ENCODE data around the gene DNAH17.
"Not testable (repeated sequence)": the region's sequence is repeated elsewhere in the genome, so short reads cannot be mapped to it uniquely, and the experiment has no call there.

The DNAH17 gene

GRCh38 chr17:78514521-78514920 lies 62.7 kb downstream of the DNAH17 start:
- DNase-seq, result no peak

GRCh38 chr17:78512976-78513375 lies 64.2 kb downstream of the DNAH17 start:
- DNase-seq, result no peak

- DNase-seq, result no peak
These were observed 66.8 kb downstream of the DNAH17 start for GRCh38 chr17:78510141-78511075.

DNA sequence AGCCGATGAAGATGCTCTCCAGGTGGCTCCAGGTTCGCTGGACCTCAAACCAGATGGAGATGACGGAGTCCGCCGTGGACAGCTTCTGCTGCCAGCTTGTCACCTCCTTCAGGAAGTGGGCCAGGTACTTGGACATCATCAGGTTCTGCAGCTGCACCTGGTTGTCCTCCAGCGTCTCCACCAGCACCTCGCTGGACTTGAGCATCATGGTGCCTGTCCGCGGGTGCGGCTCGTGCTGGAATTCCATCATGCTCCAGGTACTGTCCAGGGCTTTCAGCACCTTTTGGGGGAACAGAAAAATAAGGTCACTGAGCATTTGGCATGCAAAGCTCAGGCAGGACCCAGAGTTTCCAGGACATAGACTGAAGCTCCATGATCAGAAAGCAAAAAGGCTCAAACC lies 69.7 kb downstream of the DNAH17 start:
- no peak for DNase-seq

DNA sequence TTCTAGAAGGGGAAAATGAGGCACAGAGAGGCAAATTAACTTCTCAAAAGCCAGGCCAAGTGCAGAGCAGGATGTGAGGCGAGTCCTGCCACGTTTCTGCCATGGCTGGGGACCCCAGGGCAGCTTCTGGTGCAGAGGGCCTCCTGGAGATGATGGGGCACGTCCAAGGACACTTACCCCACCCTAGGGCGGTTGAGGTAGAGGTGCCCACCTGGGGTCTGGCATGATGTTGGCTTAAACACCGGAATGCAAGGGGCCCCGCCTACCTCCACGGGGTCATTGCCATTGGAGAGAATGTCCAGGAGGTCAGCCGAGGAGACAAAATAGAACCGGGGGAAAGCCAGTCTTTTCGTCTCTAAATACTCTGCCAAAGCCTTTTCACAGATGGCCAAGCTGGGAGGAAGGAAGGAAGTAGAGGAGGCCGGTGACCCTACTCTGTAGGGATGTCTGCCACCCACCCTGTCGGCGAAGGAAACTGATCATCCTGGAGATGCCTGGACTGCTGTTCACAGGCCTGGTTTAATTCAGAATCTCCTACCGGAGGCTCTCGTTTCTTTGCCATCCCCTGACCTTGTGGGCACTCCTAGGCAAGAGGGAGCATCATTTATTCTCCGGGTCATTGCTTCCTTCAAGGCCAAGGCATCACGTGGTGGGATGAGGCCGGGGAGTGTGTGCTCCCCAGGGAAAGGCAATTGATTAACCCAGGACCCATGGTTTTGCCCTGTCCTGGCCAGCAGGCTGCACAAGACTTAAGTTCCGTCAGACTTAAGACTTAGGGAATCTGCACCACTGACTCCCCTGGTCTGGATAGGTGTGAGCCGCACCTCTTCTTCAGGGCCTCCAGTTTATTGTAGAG lies 70.5 kb downstream of the DNAH17 start:
- DNase-seq, result no peak

- DNase-seq, result no peak
These were observed 72.9 kb downstream of the DNAH17 start for GRCh38 chr17:78504156-78504925.

DNA sequence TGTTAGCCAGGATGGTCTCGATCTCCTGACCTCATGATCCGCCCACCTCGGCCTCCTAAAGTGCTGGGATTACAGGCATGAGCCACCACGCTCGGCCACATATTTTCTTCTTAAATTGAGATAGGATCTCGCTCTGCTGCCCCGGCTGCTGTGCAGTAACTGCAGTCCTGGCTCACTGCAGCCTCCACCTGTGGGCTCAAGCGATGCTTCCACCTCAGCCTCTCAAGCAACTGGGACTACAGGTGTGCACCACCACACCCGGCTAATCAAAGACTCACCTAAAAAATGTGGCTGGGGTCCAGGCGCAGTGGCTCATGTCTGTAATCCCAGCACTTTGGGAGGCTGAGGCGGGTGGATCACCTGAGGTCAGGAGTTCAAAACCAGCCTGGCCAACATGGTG lies 73.8 kb downstream of the DNAH17 start:
- DNase-seq, result not testable (repeated sequence)

DNA sequence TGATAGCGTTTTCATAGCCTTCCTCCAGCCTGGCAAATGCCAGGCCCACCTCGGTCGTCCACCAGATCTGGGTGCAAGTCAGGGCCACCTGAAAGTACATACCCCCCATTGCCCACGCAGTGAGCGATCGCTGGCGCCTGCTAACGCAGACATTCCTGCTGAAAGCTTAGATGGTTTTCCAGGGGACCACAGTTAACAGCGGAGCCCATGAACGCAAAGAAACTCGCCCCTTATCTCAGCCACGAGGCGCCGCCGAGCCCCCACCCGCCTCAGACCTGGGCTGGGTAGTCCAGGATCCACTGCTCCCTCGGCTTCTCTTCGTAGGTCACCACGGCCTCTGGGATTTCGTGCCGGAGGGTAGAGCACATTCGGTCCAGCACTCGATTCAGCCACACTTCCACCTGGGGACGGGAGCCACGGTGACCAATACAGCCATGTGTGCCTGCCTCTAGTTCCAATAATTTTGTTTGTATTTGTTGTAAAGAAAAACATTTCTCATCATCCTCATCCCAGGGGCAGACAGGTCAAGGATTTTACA lies 74.5 kb downstream of the DNAH17 start:
- DNase-seq, result no peak

GRCh38 chr17:78501241-78502036 lies 75.8 kb downstream of the DNAH17 start:
- no peak for DNase-seq

DNA sequence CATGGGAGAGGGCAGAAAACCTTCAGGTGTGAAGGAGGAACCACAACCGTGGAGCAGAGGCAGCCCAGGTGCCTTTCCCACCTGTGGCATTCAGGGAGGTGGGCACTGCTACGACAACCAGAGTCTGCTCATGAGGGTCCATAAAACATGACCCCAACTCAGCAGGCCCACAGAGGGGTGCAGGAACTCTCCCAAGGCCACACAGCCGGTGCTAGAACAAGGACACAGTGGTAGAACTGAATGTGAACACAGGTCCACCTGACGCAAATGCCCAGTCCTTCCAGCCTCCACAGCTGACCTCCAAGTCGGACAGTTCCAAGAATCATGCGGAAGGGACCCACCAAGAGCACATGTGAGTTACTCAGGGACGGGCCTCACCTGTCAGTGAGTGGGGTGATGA lies 76.4 kb downstream of the DNAH17 start:
- no peak for DNase-seq

GRCh38 chr17:78499715-78500540 lies 77.3 kb downstream of the DNAH17 start:
- DNase-seq, result no peak

DNA sequence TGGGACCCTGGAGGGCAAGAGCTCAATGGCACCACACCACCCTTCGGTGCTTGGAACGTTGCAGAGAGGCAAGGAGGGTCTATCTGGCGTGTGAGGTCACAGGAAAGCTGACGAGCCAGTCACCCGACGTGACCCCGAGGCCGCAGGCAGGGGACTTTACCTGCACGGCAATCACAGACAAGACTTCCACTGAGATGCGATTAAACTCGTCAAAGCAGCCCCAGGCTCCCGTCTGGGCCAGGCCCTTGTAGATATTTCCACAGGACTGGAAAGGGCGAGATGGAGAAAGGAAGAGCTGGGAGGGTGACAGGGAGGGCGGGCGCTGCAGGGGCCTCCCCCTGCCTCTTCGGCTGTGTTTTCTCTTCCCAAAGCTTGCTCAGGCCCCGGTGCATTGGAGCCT lies 78.3 kb downstream of the DNAH17 start:
- no peak for DNase-seq

DNA sequence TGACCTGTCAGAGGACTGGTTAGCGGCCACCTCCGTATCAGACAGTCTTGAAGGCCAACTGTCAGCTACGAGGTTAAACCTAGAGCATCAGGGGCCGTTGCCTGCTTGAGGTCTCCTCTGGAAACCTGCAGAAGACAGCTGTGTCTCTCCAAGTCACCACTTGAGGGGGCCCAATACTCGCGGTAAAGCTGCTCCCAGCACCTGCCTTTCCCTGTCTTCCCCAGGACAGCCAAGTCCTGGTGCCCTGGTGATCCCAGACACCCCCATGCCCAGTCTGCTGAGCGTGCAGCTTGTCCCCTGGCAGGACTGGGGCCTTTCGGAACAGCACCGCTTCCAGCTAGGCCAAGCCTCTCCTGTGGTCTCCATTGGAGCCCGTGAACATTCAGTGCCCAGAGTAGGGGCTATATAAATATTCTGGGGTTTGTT lies 80.1 kb downstream of the DNAH17 start:
- peak; percentile 72 for DNase-seq

- DNase-seq, result no peak
These were observed 80.9 kb downstream of the DNAH17 start for GRCh38 chr17:78496311-78496710.

DNA sequence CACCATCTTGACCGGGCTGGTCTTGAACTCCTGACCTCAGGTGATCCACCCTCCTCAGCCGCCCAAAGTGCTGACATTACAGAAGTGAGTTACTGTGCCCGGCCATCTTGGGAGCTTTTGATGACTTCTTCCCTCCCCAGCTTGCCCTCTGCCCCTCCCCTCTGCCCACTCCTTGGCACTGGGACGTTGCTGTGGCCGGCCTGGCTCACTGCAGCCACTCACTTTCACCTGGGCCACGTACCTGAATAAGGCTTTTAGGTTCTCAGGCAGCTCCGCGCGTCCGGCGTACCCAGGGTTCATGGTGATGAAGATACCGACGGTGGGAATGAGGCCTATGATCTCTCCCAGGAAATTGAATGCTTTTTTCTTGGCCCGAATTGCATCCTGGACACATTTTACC lies 81.6 kb downstream of the DNAH17 start:
- DNase-seq, result no peak

DNA sequence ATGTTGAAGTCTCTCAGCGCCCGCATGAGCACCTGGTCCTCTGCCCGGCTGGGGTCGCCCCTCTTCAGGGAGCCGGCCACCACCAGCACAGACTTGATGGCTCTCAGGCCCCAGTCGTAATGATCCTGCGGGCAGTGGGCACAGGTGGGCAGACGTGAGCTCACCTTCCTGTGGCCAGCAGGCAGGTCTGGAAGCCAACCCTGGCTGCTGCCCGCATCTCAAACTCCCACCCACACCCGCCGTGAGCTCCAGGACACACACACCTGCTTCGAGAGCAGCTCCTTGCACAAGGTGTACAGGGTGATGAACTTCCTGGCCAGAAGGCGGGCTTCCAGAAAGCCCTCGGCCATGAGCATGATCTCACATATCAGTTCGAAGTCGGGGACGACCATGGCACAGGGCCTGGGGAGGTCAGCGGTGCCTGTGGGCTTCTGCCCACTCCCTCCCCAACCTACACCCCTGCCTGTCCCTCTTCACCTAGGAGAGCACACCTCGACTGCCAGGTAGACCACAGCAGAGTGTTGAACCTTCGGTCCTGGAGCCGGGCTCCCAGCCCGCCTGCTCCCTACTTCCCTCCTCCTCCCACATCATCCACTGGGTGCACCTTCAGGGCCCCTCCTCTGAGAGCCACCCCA lies 82.4 kb downstream of the DNAH17 start:
- DNase-seq, result no peak

DNA sequence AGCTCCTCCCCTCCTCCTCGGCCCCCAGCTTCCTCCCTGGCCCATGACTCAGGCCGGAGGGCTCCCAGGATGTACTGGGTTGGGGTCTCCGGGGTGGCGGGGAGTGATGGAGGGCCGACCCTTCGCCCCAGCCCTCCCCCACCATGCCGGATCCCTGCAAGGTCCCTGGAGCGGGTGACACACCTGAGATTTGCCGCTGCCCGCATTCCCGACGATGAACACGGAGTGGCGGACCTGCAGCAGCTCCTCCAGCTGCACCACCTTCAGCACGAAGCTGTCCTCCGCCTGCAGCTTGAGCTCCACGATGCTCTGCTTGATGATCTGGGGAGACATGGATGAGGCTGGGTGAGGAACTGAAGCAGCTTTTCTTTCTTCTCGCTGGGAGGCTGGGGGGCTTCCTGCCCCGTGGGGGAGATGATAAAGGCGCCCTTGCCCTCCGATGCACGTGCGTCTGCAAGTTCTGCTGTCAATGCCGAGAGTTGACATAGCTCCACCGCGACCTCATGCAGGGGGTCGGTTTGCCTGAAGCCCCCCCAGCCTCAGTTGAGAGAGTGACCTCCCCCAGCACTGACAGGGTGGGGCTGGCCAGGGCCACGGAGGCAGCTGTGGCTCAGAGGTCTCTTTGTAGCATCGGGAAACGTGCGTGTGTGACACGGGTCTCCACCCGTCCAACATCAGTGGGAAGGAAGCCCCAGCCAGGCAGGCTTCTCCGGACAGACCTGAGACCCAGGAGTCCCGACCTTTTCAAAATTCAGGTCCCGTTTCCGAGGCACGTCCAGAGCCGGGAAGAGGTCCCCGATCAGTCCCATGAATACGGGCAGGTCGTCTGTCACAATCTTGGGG lies 83.1 kb downstream of the DNAH17 start:
- DNase-seq, result no peak

DNA sequence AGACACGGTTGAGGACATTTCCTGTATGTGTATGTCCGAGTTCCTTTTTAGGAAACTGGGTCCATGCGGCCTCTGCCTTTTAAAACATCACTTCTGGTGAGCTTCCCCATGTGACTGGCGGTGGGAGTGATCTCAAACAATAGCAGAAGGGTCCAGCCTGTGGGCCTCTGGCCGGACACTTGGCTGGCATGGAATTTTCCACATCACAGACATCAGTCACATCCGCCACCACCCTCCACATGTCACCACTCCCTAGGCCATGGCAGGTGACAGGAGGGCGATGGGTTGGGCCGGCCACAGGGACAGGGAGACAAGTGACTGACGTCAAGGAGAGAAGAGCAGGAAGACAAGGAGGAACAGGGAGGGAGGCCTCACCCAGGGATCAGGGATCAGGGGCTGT lies 83.7 kb downstream of the DNAH17 start:
- DNase-seq, result no peak

DNA sequence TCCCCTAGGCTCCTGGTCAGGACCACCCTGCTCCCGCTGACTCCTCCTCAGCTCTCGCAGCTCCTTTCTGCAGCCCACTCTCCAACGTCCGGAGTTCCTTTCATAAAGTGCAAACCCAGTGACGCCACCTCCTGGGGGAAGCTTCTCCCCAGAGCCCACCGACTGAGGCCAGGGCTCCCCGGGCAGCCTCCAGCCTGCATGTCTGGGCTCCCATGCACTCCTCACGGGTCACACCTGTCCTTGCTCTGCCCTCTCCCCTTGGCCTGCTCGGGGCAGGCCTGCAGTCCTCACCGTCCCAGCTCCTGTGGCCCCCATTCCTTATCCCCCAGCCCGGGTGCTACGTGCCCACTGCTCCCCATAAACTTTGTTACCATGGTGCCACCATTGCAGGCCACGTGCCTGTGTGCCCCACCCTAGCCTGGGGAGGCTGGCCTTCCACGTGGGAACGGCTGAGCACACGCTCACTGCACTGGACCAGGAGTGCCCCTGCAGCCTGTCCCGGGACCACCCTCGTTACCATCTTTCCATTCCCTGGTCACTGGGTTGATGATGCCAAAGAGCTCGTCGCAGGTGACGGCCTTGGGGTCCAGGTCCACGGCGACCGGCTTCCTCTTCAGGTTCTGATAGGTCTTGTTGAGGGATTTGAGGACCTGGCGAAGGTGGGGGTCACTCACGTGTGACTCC lies 84.9 kb downstream of the DNAH17 start:
- no peak for DNase-seq
